Uterus (tissue), 2 donors: ENCODE results near the gene LDAH.

Source experiments
- POLR2A ChIP-seq, 2 donors: fragments of 450-650 bp; IDR thresholded peaks; one replicate each; pipeline ENCODE4 v1.6.1; 2016; ENCODE audit warnings: antibody characterized with exemption in 2 of 2, mild to moderate bottlenecking in 1 of 2, moderate library complexity in 1 of 2
- TF ChIP-seq, protein P1 (sequence below), 4 experiments: fragments of 200-600 bp in 2 of 4; fragments of 450-650 bp in 2 of 4; sonication (generic) in 2 of 4; IDR thresholded peaks; one replicate each; pipeline ENCODE4 v1.5.1; 2016 to 2019; ENCODE audit warnings: antibody characterized with exemption in 4 of 4, mild to moderate bottlenecking in 2 of 4, moderate library complexity in 1 of 4

DNA sequence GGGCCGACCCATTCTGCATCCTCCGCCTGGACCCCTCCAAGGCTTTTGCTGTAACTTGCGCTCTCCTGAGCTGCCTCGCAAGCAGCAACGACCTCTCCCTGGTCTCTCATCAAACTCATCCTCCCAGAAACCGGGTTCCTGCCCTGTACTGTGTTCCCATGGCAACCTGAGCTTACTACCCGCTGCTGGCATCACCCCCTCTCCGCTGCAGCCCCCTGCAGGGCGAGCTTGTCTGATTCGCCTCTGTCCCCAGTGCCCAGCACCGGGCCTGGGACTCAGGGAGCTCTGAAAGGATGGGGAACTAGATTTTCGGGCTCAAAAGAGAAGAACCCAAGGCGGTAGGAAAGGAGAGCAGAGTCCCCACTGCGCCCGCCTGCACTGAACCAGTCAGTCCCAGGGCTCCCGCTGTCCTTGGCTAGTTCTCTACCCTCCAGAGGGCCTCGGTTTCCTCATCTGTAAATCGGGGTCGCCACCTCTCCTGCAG lies 172.5 kb downstream of the LDAH start:
- TF ChIP-seq, protein P1, sequence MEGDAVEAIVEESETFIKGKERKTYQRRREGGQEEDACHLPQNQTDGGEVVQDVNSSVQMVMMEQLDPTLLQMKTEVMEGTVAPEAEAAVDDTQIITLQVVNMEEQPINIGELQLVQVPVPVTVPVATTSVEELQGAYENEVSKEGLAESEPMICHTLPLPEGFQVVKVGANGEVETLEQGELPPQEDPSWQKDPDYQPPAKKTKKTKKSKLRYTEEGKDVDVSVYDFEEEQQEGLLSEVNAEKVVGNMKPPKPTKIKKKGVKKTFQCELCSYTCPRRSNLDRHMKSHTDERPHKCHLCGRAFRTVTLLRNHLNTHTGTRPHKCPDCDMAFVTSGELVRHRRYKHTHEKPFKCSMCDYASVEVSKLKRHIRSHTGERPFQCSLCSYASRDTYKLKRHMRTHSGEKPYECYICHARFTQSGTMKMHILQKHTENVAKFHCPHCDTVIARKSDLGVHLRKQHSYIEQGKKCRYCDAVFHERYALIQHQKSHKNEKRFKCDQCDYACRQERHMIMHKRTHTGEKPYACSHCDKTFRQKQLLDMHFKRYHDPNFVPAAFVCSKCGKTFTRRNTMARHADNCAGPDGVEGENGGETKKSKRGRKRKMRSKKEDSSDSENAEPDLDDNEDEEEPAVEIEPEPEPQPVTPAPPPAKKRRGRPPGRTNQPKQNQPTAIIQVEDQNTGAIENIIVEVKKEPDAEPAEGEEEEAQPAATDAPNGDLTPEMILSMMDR (IDR thresholded peaks at IDR 0.05): no peak
- TF ChIP-seq POLR2A (IDR thresholded peaks at IDR 0.05): no peak
